GM21515 (cell line): ENCODE results near the gene MAGT1.
"Not testable (repeated sequence)": the region's sequence is repeated elsewhere in the genome, so short reads cannot be mapped to it uniquely, and the experiment has no call there.

Experiments
- ATAC-seq: cut with Tn5 transposase; IDR thresholded peaks from one replicate; pipeline ENCODE4 v1.9.1; 2021; ENCODE audit not compliant: unreplicated experiment

Gene MAGT1

DNA sequence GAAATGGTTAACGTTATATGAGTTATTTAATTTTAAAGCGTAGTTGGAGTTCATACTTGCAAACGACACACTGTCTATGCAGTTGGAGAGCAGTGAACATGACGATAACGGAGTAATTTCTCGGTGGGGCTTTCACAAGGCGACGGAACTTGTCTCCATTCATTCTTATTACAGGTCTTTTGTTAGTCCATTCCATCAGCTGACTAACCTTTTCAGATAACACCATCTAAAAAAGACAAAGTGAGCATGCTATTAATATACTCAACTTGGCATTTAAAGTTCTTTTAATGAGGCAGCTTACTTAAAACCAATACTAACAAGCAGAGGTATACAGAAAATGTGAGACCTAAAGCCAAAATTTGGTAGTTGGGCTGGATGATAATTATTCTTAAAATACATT lies 19.9 kb downstream of the MAGT1 start:
- ATAC-seq: no peak

DNA sequence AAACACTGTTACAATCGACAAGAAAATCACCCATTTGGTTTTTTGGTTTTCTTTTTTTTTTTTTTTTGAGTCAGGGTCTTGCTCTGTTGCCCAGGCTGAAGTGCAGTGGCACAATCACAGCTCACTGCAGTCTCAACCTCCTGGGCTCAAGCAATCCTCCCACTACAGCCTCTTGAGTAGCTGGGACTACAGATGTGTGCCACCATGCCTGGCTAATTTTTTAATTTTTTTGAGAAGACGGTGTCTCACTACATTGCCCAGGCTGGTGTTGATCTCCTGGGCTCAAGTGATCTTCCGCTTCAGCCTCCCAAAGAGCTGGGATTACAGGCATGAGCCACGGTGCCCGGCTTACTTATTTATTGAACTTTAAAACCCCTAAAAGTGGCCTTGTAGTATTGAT lies 63.7 kb downstream of the MAGT1 start:
- not testable (repeated sequence) for ATAC-seq

DNA sequence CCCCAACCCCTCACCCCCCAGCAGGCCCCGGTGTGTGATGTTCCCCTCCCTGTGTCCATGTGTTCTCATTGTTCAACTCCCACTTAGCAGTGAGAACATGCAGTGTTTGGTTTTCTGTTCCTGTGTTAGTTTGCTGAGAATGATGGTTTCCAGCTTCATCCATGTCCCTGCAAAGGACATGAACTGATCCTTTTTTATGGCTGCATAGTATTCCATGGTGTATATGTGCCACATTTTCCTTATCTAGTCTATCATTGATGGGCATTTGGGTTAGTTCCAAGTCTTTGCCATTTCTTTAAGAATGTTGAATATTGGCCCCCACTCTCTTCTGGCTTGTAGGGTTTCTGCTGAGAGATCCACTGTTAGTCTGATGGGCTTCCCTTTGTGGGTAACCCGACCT lies 73.2 kb downstream of the MAGT1 start:
- not testable (repeated sequence) for ATAC-seq

DNA sequence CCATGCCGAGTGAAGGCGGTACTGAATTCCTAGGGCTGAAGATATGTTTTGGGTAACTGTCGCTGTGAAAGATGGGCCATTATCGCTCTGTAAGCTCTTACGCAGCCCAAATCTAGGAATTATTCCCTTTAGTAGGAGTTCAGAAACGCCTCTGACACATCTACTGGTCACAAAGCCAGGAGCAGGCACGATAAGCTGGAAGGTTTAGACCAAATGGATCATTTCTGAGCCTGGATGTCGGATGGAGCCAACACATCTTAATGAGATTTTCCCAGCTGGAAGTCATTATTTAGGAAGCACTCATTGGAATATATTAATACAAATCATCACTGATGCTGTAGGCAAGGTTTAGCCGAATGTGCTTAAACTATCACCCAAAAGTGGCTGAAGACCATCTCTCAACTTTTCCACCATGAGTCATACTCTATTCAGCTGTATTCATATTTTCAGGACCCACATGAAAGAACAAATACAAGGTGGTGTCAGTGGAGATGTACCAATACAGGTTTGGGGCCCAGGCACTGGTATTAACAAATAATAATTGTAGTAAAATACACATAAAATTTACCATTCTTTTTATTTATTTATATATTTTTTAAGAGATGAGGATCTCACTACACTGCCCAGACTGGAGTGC lies 75.0 kb downstream of the MAGT1 start:
- ATAC-seq: no peak

DNA sequence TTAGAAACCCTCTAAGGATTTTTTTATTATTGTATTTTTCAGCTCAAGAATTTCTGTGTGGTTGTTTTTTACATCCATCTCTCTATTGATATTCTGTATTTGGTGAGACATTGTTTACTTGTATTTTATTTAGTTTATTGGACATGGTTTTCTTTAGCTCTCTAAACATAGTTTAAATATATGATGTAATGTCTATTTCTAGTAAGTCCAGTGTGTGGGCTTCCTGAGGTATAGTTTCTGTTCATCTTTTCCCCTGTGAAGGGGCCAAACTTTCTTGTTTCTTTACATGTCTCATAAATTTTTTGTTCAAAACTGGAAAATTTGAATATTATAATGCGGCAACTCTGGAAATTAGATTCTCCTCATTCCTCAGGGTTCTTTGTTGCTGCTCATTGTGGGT lies 81.0 kb downstream of the MAGT1 start:
- no peak for ATAC-seq

DNA sequence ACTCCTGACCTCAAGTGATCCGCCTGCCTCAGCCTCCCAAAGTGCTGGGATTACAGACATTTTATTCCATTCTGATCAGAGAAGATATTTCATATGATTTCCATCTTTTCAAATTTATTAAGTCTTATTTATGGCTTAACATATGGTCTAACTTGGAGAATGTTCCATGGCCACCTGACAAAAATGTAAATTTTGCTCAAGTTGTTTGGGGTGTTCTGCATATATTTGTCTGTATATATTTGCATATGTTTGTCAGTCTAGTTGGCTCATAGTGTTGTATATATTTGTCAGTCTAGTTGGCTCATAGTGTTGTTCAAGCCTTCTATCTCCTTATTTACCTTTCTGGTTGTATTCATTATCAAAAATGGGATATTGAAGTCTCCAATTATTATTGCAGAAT lies 93.0 kb downstream of the MAGT1 start:
- ATAC-seq: no peak

DNA sequence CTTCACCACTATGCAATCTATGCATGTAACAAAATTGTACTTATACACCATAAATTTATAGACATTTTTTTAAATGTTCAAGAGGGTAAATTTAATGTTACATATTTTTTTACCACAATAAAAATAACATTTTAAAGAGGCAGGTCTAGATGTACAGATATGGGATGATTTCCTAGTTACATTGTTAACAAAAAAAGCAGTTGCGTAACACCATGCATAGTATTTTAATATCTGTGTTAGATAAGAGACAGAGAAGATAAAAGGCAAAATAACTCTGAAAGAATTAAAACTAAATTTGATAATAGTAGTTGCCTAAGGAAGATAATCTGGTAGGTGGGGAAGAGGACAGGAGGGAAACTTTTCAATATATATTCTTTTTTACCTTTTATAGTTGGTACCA lies 100.1 kb downstream of the MAGT1 start:
- ATAC-seq: no peak

DNA sequence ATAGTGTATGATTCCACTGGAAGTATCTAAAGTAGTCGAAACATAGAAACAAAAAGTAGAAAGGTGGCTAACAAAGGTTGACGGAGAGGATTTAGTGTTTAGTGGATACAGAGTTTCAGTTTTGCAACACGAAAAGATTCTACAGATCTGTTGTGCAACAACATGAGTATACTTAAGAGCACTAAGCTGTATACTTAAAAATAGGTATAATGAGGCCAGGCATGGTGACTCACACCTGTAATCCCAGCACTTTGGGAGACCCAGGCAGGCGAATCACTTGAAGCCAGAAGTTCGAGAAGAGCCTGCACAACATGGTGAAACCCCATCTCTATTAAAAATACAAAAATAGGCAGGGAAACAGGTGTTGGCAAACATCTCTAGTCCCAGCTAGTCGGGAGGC lies 101.3 kb downstream of the MAGT1 start:
- no peak for ATAC-seq

DNA sequence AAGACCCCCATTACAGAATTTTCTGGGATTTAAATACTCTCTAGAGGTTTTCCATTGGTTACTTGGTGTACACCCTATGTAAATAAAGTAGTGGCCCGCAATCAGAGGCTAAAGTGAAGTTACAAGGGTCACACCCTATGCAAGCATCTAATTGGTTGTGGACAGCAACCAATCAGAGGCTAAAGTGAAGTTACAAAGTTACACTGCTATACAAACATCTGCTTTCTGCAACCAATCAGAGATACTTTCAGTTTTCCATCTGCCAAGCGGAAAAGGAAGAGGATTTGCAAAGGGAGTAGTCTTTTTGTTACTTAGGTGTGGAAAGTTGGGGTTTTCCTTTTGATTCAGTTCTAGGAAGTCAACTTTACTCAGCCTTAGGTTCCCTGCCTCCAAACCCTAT lies 107.2 kb downstream of the MAGT1 start:
- ATAC-seq: no peak

DNA sequence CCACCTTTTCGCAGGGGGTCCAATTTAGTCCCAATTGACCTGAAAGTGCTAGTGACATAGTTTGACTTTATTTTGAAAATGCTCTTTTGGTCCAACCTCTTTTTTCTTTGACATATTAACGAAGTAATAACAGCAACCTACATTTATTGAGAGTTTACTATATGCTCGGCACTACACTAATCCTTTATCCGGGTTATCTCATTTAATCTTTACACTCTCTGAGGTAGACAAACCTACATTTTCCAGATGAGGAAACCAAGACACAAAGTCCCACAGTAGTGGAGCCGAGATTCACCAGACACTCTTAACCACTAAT lies 108.9 kb downstream of the MAGT1 start:
- peak; percentile 16 for ATAC-seq

DNA sequence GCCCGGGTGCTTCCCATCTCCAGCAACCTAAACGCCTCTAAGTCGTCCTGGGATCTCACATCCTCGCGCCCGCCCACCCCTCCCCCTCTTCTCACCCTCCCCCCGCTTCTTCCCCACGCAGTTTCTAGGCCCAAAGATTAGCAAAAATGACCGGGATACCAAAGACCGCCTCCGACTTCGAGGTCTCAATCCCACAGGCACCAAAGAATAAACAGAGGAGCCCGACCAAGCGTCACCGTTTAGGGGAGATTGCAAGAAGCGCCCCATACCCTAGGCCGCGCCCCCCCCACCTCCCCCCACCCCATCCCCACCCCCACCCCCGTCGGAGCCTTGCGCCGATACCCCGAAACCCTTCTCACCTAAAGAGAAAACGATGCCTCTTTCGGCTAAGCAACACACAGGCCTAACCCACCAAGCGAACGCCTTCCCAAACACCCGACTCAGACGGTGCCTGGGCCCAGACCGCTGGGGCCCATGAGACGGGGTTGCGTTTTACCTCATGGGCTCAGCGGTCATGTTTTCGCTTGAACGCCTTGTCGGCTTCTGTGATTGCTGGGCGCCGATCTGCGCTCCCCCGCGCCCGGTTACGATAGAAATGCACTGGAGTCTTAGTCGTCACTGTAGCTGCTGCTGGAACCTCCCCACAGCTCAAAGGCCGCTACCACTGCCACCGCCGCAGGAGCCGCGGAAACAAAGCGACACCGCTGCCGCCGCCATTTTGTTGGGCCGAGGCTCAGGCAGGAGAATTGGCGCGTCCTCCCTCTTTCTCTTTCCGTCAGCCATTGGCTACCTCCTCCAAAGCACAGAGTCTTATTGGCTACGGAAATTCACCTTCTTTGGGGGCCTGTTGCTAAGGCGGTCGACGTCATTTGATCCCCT lies 109.5 kb downstream of the MAGT1 start, which contains the start of gene ATRX:
ATRX (minus strand) TSS at position 731 of the 879 bp plus-strand sequence; CDS start at position 516, 215 bp downstream.
- peak; percentile 96 for ATAC-seq

DNA sequence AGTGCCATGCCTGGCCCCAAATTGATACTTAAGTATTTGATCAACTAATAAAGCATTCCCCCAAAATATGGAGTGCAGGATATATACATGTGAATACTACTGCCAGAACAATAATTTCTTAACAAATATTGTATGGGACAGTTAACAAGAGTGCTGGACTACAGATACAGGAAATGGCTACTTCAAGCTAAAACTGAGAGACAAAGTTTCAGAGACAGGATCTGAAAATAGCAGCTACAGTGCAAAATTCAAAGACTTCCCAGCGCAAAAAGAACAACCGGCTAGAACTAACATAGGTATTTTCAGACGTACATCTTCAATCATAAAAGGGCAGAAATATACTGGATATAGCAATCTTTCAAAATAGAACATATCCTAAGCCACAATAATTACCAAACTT lies 115.5 kb downstream of the MAGT1 start:
- no peak for ATAC-seq

DNA sequence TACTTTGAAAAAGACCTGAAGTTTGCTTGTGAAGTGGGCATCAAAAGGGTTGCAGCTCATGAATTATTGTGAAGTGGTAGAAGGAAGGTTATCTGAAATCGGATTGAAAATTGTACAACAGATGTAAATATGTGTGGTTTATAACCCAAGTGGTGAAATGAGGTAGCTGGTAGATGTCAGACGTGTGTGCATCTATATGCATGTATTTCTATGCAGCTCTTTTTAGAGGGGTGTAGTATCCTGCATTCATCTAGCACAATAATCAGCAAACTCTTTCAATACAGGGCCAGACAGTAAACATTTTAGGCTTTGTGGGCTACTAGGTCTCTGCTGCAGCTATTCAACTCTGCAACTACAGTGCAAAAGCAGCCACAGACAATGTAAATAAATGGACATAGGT lies 118.6 kb downstream of the MAGT1 start:
- ATAC-seq: no peak
